ENCODE results near the gene KDM4D. TPM values are rescaled to one million over a fixed set of nuclear protein-coding genes. Genes with fewer than 3 reads are reported as not detected.

KDM4D gene
- total RNA-seq, 2 donors from 2014 or later = 1.7 to 3.1 TPM

- H3K9ac ChIP-seq (ENCODE audit: extremely low read depth, low read length, poor library complexity, severe bottlenecking) = no peak overlapping the region
- no peaks in the 10 kb centered on the region for H3K9me3 ChIP-seq (ENCODE audit: control insufficient read depth, low read length)
- TF ChIP-seq CTCF (conservative IDR thresholded peaks at IDR 0.05) = no peak
- H3K4me3 ChIP-seq (ENCODE audit: low read length) = no peak overlapping the region
- peaks cover 3% of the 10 kb centered on the region for H3K4me1 Mint-ChIP-seq
- H3K4me3 Mint-ChIP-seq = no peak overlapping the region
- H3K4me1 ChIP-seq (ENCODE audit: control insufficient read depth, insufficient read depth, low read length) = no peaks in the 10 kb centered on the region
- H3K36me3 ChIP-seq (ENCODE audit: control insufficient read depth, insufficient read depth, low read length) = peaks cover 13% of the 10 kb centered on the region
- H3K27me3 Mint-ChIP-seq (ENCODE audit: insufficient read depth) = no peaks in the 10 kb centered on the region
- H3K27ac Mint-ChIP-seq = no peak overlapping the region
- WGBS, 2 experiments (ENCODE audit: insufficient coverage in 1 of 2, insufficient read length in 1 of 2) = 80 to 100% methylated on average over 1 of the region's 1 CpG
- no peak overlapping the region for H3K27ac ChIP-seq (ENCODE audit: low read depth, low read length)
- no peaks in the 10 kb centered on the region for H3K9me3 Mint-ChIP-seq
- no peak for DNase-seq
- peaks cover 11% of the 10 kb centered on the region for H3K36me3 Mint-ChIP-seq (ENCODE audit: low read depth)
- H3K27me3 ChIP-seq (ENCODE audit: control insufficient read depth, insufficient read depth, low read length, poor library complexity, severe bottlenecking) = no peaks in the 10 kb centered on the region
These were observed 2.1 kb downstream of the KDM4D start for GRCh38 chr11:94975599-94975998.

GRCh38 chr11:94987378-94987777 lies 13.9 kb downstream of the KDM4D start:
- no peak overlapping the region for H3K9ac ChIP-seq (ENCODE audit: extremely low read depth, low read length, poor library complexity, severe bottlenecking)
- H3K36me3 ChIP-seq (ENCODE audit: control insufficient read depth, insufficient read depth, low read length) = no peaks in the 10 kb centered on the region
- H3K4me1 ChIP-seq (ENCODE audit: control insufficient read depth, insufficient read depth, low read length) = no peaks in the 10 kb centered on the region
- Mint-ChIP-seq H3K9me3 (no peaks in the 10 kb centered on the region), H3K4me1 (no peaks in the 10 kb centered on the region), H3K27me3 (ENCODE audit: insufficient read depth) (peaks cover 40% of the 10 kb centered on the region), H3K4me3 (no peak overlapping the region), H3K36me3 (ENCODE audit: low read depth) (no peaks in the 10 kb centered on the region), H3K27ac (no peak overlapping the region)
- peaks cover 38% of the 10 kb centered on the region for H3K27me3 ChIP-seq (ENCODE audit: control insufficient read depth, insufficient read depth, low read length, poor library complexity, severe bottlenecking)
- no peak for DNase-seq
- H3K27ac ChIP-seq (ENCODE audit: low read depth, low read length) = no peak overlapping the region
- no peak for TF ChIP-seq CTCF (conservative IDR thresholded peaks at IDR 0.05)
- 91% methylated on average over 4 of the region's 4 CpGs; no CpG with 5 or more reads in 1 of the 2 experiments for WGBS, 2 experiments (ENCODE audit: insufficient coverage in 1 of 2, insufficient read length in 1 of 2)
- no peak overlapping the region for H3K4me3 ChIP-seq (ENCODE audit: low read length)
- no peaks in the 10 kb centered on the region for H3K9me3 ChIP-seq (ENCODE audit: control insufficient read depth, low read length)

- no peak overlapping the region for H3K4me3 Mint-ChIP-seq
- no peak overlapping the region for H3K4me3 ChIP-seq (ENCODE audit: low read length)
- peaks cover 42% of the 10 kb centered on the region for H3K27me3 Mint-ChIP-seq (ENCODE audit: insufficient read depth)
- no peaks in the 10 kb centered on the region for H3K9me3 ChIP-seq (ENCODE audit: control insufficient read depth, low read length)
- TF ChIP-seq CTCF (conservative IDR thresholded peaks at IDR 0.05) = no peak
- peaks cover 38% of the 10 kb centered on the region for H3K27me3 ChIP-seq (ENCODE audit: control insufficient read depth, insufficient read depth, low read length, poor library complexity, severe bottlenecking)
- no peaks in the 10 kb centered on the region for H3K4me1 ChIP-seq (ENCODE audit: control insufficient read depth, insufficient read depth, low read length)
- H3K9me3 Mint-ChIP-seq = no peaks in the 10 kb centered on the region
- WGBS, 2 experiments (ENCODE audit: insufficient coverage in 1 of 2, insufficient read length in 1 of 2) = 83 to 100% methylated on average over 1 of the region's 1 CpG
- H3K27ac Mint-ChIP-seq = no peak overlapping the region
- no peak for DNase-seq
- H3K27ac ChIP-seq (ENCODE audit: low read depth, low read length) = no peak overlapping the region
- H3K9ac ChIP-seq (ENCODE audit: extremely low read depth, low read length, poor library complexity, severe bottlenecking) = no peak overlapping the region
- H3K36me3 Mint-ChIP-seq (ENCODE audit: low read depth) = no peaks in the 10 kb centered on the region
- H3K36me3 ChIP-seq (ENCODE audit: control insufficient read depth, insufficient read depth, low read length) = no peaks in the 10 kb centered on the region
- no peaks in the 10 kb centered on the region for H3K4me1 Mint-ChIP-seq
These were observed 15.2 kb downstream of the KDM4D start for GRCh38 chr11:94988748-94989147.

Measured in endodermal cell (in vitro differentiated cells).